ENCODE results near the gene SMKR1. TPM values are rescaled to one million over a fixed set of nuclear protein-coding genes. Genes with fewer than 3 reads are reported as not detected.

Gene SMKR1
- total RNA-seq, 4 donors from 2014 or later = not detected

- Histone ChIP-seq H3K27me3 (no peaks in the 10 kb centered on the region), H3K27ac (no peak overlapping the region), H3K36me3 (no peaks in the 10 kb centered on the region), H3K9me3 (no peaks in the 10 kb centered on the region), H3K4me1 (no peaks in the 10 kb centered on the region), H3K4me3 (no peak overlapping the region)
- in situ Hi-C loops (cut with MboI; ENCODE audit: low sequenced_read_pairs in 4 of 4) (no loop called here), intact Hi-C loops (cut with DNase I; ENCODE audit: low total_unique reads) (no loop called here)
- no peak for ATAC-seq
- no peak for DNase-seq
- TF ChIP-seq POLR2A (IDR thresholded peaks at IDR 0.05) = no peak
- TF ChIP-seq, protein P1, sequence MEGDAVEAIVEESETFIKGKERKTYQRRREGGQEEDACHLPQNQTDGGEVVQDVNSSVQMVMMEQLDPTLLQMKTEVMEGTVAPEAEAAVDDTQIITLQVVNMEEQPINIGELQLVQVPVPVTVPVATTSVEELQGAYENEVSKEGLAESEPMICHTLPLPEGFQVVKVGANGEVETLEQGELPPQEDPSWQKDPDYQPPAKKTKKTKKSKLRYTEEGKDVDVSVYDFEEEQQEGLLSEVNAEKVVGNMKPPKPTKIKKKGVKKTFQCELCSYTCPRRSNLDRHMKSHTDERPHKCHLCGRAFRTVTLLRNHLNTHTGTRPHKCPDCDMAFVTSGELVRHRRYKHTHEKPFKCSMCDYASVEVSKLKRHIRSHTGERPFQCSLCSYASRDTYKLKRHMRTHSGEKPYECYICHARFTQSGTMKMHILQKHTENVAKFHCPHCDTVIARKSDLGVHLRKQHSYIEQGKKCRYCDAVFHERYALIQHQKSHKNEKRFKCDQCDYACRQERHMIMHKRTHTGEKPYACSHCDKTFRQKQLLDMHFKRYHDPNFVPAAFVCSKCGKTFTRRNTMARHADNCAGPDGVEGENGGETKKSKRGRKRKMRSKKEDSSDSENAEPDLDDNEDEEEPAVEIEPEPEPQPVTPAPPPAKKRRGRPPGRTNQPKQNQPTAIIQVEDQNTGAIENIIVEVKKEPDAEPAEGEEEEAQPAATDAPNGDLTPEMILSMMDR (IDR thresholded peaks at IDR 0.05 in 4 of 5, conservative IDR thresholded peaks at IDR 0.05 in 1 of 5) = no peak
Observed at GRCh38 chr7:129561677-129562359, 59.5 kb downstream of the SMKR1 start.

Other genes starting within 250 kb of the SMKR1 start
- 10 to 100 TPM; 14.3 to 43.9 (median 24.7) TPM for gene STRIP2, start 68.1 kb upstream of the SMKR1 start, total RNA-seq
- 10 to 100 TPM; 11.3 to 26.3 (median 18.0) TPM for gene NRF1, start 109.2 kb downstream of the SMKR1 start, total RNA-seq